GM12874 (cell line): ENCODE measurements around the gene DDX3Y.

Experiments
- CTCF ChIP-seq: IDR thresholded peaks from 2 replicates; pipeline ENCODE4 v1.5.1; 2011; ENCODE audit warnings: low read depth, mild to moderate bottlenecking, control low read depth, low read length, moderate library complexity; ENCODE audit not compliant: insufficient read depth

DDX3Y gene

GRCh38 chrY:12904618-12905516 lies at the start of gene DDX3Y:
DDX3Y (plus strand) TSS chrY:12904868; CDS start chrY:12904937, 69 bp downstream.
- no peak for TF ChIP-seq CTCF

GRCh38 chrY:12855791-12856275 lies 48.8 kb upstream of the DDX3Y start:
- no peak for TF ChIP-seq CTCF

GRCh38 chrY:12867960-12868359 lies 36.7 kb upstream of the DDX3Y start:
- TF ChIP-seq CTCF = no peak

DNA sequence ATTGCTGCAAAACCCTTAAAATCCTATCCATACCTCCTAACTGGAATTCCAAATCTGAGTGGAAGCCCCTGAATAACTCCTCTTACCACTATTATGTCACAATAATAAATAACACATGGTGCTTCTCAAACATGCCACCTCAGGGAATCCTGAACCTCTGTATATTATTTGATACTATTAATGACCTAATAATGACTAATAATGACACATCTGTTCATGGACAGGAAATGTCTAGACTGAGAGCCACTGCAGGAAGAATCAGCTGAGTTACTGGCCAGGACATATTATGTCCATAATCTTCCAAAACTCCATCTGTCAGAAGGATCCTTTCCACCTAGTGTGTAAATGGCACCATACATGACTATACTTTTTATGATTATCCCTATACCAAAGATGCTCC lies 7.7 kb upstream of the DDX3Y start:
- no peak for TF ChIP-seq CTCF

DNA sequence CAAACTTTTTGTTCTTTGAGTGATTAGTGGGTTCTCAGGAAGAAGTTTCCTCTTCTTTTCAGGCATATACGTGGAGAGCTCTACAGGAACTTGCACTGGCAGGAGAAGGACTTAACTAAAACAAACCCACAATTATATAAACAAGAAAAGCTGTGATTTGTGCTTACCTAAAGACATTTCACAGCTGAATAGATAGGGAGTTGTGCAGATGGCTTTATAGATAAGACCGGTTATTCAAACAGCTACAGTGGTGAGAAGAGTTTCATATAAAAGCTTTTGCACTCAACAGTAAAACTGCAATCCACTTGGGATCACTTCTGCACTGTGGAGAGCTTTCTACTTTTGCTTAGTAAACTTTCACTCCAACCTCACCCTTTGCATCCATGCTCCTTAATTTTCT lies 6.1 kb upstream of the DDX3Y start:
- TF ChIP-seq CTCF = no peak

- no peak for TF ChIP-seq CTCF
These were observed 827 bp downstream of the DDX3Y start for GRCh38 chrY:12905517-12905872.

DNA sequence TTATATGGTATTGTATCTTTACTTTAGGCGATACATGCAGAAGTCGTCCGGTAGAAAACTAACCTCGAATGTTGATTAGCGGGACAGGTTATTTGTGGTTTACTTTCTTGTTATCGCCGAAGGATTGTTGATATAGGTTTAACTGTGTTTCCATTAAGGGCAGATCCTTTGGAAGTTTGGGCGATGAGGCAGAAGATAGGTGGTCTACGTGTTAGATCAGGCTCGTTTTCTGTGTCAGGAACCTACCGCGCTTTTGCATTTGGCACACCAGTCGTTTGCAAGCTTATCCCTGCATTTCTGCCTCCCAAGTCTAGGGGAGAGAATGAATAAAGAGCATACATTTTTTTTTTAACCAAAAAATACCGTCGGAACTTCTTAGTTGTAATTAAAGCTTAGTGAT lies 1.2 kb downstream of the DDX3Y start:
- TF ChIP-seq CTCF = no peak
